ENCODE data around the gene FNDC10.
A peak's percentile ranks its signal among the peaks of the same experiment; 100 is the strongest.
"Not testable (repeated sequence)": the region's sequence is repeated elsewhere in the genome, so short reads cannot be mapped to it uniquely, and the experiment has no call there.

Gene FNDC10

GRCh38 chr1:1602304-1602967 lies 2.5 kb upstream of the FNDC10 start:
- no peak for DNase-seq
- in situ Hi-C loops (cut with MboI; ENCODE audit: low pct_unique_long_range_greater_than_20kb, low sequenced_read_pairs): no loop called here

- in situ Hi-C loops (cut with MboI; ENCODE audit: low pct_unique_long_range_greater_than_20kb, low sequenced_read_pairs): no loop called here
- DNase-seq: no peak
Measured at GRCh38 chr1:1601564-1602303, 1.8 kb upstream of the FNDC10 start.

GRCh38 chr1:1600861-1601563 lies 1.1 kb upstream of the FNDC10 start:
- in situ Hi-C loops (cut with MboI; ENCODE audit: low pct_unique_long_range_greater_than_20kb, low sequenced_read_pairs): no loop called here

DNA sequence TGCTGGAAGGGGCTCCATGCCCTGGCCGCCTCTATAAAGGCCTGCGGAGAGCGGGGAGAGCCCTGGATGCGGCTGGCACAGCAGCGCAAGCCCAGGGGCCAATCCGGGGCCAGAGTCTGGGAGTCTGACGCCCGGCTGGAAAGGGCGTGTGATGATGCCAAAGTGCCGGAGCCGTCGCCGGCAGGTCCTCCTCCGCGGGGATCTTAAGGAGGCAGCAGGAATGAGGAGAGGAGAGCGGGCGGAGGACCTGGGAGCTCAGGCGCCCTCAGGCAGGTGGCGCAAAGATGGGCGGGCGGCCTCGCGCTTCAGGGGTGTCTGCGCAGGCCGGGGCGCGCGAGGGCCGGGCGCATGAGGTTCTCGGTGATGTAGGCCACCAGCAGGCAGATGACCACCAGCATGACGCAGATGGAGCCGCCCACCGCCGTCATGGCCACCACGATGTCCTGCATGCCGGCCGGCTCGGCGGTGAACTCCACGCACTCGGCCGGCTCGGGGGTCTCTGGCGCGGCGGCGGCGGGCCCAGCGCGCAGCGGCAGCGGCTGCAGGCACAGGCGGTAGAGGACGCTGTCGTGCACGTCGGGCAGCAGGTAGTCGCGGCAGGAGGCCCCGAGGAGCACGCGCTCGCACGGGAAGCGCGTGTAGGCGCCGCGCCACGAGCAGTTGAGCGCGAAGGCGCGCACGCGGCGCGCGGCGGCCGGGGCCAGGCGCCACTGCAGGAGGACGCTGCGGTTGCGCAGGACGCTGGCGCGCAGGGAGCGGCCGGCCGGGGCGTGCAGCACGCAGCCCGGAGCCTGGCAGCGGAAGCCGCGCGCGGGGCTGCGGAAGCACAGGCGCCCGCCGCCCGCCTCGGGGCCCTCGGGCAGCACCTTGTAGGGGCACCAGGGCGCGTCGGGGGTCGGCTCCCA lies 653 bp downstream of the FNDC10 start:
- no peak for DNase-seq
- in situ Hi-C loops (cut with MboI; ENCODE audit: low pct_unique_long_range_greater_than_20kb, low sequenced_read_pairs): no loop called here

More at GRCh38 chr1:1600861-1601563, 1.1 kb upstream of the FNDC10 start:
- DNase-seq: no peak

- no peak for DNase-seq
- in situ Hi-C loops (cut with MboI; ENCODE audit: low pct_unique_long_range_greater_than_20kb, low sequenced_read_pairs): no loop called here
Measured at GRCh38 chr1:1598720-1599029, 1.3 kb downstream of the FNDC10 start.

GRCh38 chr1:1598051-1598719 lies 1.8 kb downstream of the FNDC10 start:
- in situ Hi-C loops (cut with MboI; ENCODE audit: low pct_unique_long_range_greater_than_20kb, low sequenced_read_pairs): no loop called here
- DNase-seq: no peak

GRCh38 chr1:1597275-1597930 lies 2.5 kb downstream of the FNDC10 start:
- DNase-seq: peak; percentile 57

DNA sequence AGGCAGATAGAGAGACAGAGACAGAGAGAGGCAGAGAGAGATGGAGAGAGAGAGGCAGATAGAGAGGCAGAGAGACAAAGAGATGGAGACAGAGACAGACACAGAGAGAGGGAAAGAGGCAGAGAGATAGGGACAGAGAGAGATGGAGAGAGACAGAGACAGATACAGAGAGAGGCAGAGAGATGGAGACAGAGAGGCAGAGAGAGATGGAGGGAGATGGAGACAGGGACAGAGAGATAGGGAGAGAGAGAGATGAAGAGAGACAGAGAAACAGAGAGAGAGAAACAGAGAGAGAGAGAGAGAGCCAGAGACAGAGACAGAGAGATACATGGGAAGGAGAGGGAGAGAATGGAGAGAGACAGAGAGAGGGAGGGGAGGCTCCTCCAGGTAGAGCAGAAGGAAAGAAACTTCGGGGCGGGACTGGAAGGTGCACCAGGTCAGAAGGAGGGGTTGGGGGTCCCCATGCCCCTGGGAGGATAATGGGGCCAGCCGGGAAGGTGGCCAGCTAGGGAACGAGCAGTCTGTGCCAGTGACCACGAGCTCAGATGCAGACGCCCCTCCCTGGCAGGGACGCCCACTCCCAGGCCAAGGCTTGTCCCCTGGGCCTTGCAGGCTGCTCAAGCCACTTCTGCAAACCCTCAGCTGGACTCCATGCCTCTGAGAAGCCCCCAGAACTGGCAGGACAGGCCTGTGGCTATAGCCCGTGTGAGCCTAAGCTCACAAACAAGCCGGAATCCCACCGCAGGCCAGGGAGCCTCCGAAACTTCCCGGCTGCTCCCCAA lies 3.3 kb downstream of the FNDC10 start:
- in situ Hi-C loops (cut with MboI; ENCODE audit: low pct_unique_long_range_greater_than_20kb, low sequenced_read_pairs): no loop called here
- no peak for DNase-seq

More at GRCh38 chr1:1597275-1597930, 2.5 kb downstream of the FNDC10 start:
- in situ Hi-C loops (cut with MboI; ENCODE audit: low pct_unique_long_range_greater_than_20kb, low sequenced_read_pairs): no loop called here

DNA sequence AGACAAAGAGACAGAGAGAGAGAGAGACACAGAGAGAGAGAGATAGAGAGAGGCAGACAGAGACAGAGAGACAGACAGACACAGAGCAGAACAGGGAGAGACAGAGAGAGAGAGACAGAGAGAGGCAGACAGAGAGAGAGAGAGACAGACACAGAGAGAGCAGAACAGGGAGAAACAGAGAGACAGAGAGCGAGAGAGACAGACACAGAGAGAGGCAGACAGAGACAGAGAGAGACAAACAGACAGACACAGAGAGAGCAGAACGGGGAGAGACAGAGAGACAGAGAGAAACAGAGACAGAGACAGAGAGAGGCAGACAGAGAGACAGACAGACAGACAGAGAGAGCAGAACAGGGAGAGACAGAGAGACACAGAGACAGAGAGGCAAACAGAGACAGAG lies 4.6 kb downstream of the FNDC10 start:
- in situ Hi-C loops (cut with MboI; ENCODE audit: low pct_unique_long_range_greater_than_20kb, low sequenced_read_pairs); DNase-seq: not testable (repeated sequence)

DNA sequence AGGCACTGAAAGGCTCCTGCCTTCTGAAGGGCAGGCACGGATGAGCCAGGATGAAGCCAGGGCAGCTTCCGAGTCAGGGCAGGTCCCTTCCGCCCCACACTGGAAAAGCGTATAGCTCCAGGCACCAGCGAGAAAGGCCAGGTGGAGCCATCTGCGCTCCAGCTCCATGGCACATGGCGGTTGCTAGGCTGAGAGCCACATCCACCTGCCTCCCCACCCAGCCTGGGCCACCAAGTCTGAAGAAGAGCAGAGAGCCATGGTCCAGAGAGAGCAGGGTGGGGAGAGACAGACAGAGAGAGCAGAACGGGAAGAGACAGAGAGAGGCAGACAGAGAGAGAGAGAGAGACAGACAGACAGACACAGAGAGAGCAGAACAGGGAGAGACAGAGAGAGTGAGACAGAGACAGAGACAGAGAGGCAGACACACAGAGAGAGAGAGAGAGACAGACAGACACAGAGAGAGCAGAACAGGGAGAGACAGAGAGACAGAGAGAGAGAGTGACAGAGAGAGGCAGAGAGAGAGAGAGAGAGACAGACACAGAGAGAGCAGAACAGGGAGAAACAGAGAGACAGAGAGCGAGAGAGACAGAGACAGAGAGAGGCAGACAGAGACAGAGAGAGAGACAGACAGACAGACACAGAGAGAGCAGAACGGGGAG lies 5.2 kb downstream of the FNDC10 start:
- in situ Hi-C loops (cut with MboI; ENCODE audit: low pct_unique_long_range_greater_than_20kb, low sequenced_read_pairs): no loop called here
- no peak for DNase-seq

DNA sequence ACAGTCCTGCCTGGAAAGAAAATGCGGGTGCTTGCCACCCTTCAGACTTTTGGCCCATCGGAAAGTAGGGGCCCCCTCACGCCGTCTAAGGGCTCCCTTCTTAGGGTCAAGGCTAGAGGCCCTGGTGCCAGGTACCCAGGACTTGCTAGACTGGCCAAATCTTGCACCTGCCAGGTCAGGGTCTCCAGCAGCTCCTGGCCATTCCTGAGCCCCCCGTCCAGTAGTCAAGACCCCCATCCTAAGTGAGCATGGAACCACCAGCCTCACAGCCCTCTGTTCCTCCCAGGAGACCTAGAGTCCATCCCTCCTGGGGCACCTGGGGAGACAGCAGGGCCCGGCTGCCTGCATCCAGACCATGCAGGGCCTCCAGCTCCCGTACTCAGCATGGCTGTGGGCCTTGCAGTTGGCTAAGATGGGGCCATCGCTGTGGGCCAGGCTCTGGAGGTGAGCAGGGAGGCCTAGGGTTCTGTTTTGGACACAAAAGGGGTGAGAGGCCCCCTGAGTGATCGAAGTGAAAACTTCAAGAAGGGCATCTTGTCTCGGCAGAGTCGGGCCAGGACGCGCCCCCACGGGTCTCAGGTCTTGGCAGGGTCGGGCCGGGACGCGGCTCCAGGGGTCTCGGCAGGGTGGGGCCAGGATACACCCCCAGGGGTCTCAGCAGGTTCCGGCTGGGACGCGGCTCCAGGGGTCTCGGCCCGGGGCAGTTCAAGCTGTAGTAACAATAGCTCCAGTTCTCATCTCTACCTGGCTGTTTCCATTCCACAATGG lies 5.9 kb downstream of the FNDC10 start:
- in situ Hi-C loops (cut with MboI; ENCODE audit: low pct_unique_long_range_greater_than_20kb, low sequenced_read_pairs): no loop called here
- DNase-seq: no peak

DNA sequence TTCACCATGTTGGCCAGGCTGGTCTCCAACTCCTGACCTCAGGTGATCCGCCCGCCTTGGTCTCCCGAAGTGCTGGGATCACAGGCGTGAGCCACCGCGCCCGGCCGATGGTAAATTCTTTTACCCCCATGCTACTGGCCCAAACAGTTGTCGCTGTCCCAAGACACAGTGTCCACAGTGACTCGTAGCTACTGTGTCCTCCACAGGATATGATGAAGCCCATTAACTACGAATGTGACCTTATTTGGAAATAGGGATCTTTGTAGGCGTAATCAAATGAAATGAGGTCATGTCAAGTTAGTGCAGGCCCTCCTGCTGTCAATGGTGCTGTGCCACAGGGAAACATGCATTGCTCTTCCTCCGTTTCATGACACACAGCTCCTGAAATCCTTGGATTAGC lies 8.5 kb downstream of the FNDC10 start:
- DNase-seq: no peak

GRCh38 chr1:1583347-1584010 lies 16.5 kb downstream of the FNDC10 start:
- no peak for DNase-seq
- in situ Hi-C loops (cut with MboI; ENCODE audit: low pct_unique_long_range_greater_than_20kb, low sequenced_read_pairs): no loop called here

More for the DNA sequence above, 8.5 kb downstream of the FNDC10 start:
- in situ Hi-C loops (cut with MboI; ENCODE audit: low pct_unique_long_range_greater_than_20kb, low sequenced_read_pairs): no loop called here

DNA sequence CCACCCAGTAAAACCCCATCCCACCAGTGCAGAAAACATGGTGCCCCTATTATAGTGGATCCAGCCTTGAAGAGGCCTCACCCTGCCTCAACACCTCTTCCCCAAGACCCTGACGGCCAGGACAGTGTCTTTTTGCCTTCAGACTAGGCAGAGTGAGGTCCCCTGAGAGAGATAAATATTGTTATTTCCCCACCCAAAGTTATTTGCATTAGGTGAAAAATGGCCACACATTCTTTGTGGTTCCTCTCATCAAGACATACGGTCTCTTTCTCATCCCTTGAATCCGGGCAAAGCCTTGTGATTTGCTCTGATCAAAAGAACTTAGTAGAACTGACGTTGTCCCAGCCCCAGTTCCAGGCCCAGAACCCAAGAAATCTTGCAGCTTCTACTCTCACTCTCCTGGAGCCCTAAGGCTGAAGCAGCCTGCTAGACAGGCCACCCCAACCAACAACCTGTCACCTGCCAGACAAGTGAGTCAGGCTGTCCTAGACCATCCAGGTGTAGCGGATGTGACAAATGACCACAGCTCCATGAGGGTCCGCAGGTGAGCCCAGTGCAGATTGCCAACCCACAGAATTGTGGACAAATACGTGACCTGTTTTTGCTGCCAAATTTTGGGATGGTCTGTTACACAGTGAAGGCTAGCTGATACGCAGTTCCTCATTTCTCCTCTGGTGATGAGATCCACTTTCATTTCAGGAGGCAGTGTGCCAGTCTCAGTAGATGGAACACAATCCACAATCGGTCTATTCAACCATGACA lies 17.2 kb downstream of the FNDC10 start:
- in situ Hi-C loops (cut with MboI; ENCODE audit: low pct_unique_long_range_greater_than_20kb, low sequenced_read_pairs): no loop called here
- no peak for DNase-seq

- in situ Hi-C loops (cut with MboI; ENCODE audit: low pct_unique_long_range_greater_than_20kb, low sequenced_read_pairs): no loop called here
- DNase-seq: no peak
Measured at GRCh38 chr1:1578371-1578940, 21.5 kb downstream of the FNDC10 start.

Measured in KBM-7 (cell line).